Hepatic stellate cell (primary cell): Measurements from ENCODE around the gene SH3BP4.

Experiments
- DNase-seq: peaks from one replicate; pipeline ENCODE4 v3.0.0; 2011; ENCODE audit warnings: low spot score

Gene SH3BP4

GRCh38 chr2:235059161-235059560 is 107.3 kb downstream of the SH3BP4 start:
- no peak for DNase-seq

- no peak for DNase-seq
Measured at GRCh38 chr2:235061656-235062055, 109.8 kb downstream of the SH3BP4 start.

- no peak for DNase-seq
Measured at GRCh38 chr2:235063471-235063961, 111.7 kb downstream of the SH3BP4 start.

- no peak for DNase-seq
Measured at GRCh38 chr2:235064976-235065375, 113.2 kb downstream of the SH3BP4 start.

- no peak for DNase-seq
Measured at GRCh38 chr2:235066490-235066889, 114.7 kb downstream of the SH3BP4 start.

GRCh38 chr2:235066895-235067294 is 115.1 kb downstream of the SH3BP4 start:
- no peak for DNase-seq

- DNase-seq, result no peak
Measured at GRCh38 chr2:235068701-235069100, 116.9 kb downstream of the SH3BP4 start.

GRCh38 chr2:235070063-235070706 is 118.4 kb downstream of the SH3BP4 start:
- DNase-seq, result no peak

- DNase-seq, result no peak
Measured at GRCh38 chr2:235073868-235074413, 122.1 kb downstream of the SH3BP4 start.

- no peak for DNase-seq
Measured at GRCh38 chr2:235077046-235077445, 125.2 kb downstream of the SH3BP4 start.

- no peak for DNase-seq
Measured at GRCh38 chr2:235078182-235078581, 126.4 kb downstream of the SH3BP4 start.

- DNase-seq, result no peak
Measured at GRCh38 chr2:235078914-235079472, 127.2 kb downstream of the SH3BP4 start.

GRCh38 chr2:235080101-235080500 is 128.3 kb downstream of the SH3BP4 start:
- no peak for DNase-seq

- no peak for DNase-seq
Measured at GRCh38 chr2:235082578-235083338, 130.9 kb downstream of the SH3BP4 start.

GRCh38 chr2:235083822-235084221 is 132.0 kb downstream of the SH3BP4 start:
- DNase-seq, result no peak

GRCh38 chr2:235084424-235084823 is 132.6 kb downstream of the SH3BP4 start:
- no peak for DNase-seq

- no peak for DNase-seq
Measured at GRCh38 chr2:235085476-235085875, 133.7 kb downstream of the SH3BP4 start.

GRCh38 chr2:235086481-235087184 is 134.8 kb downstream of the SH3BP4 start:
- DNase-seq, result no peak

- DNase-seq, result peak; percentile 53
Measured at GRCh38 chr2:235087832-235088495, 136.1 kb downstream of the SH3BP4 start.

GRCh38 chr2:235088496-235088921 is 136.7 kb downstream of the SH3BP4 start:
- DNase-seq, result peak; percentile 22

GRCh38 chr2:235091421-235091820 is 139.6 kb downstream of the SH3BP4 start:
- DNase-seq, result no peak

GRCh38 chr2:235091983-235092382 is 140.2 kb downstream of the SH3BP4 start:
- no peak for DNase-seq
